Fibroblast of villous mesenchyme (primary cell): Measurements from ENCODE around the gene CYSTM1. TPM values are rescaled to one million over a fixed set of nuclear protein-coding genes. Genes with fewer than 3 reads are reported as not detected.

Experiments
- DNase-seq: peaks from one replicate; pipeline ENCODE4 v3.0.0-alpha.2; 2010; ENCODE audit warnings: low read depth
- H3K4me3 ChIP-seq: 2 replicates; pipeline ENCODE4 v1.5.1; 2011; ENCODE audit warnings: low read depth, mild to moderate bottlenecking, low read length
- total RNA-seq: library from RNA; depleted of rRNA; stranded (reverse); fragments of >200 nt; gene quantifications from 2 replicates; pipeline ENCODE4 v1.2.3, GENCODE V29; 2012
- TF ChIP-seq, protein P1 (sequence below): IDR thresholded peaks from 2 replicates; pipeline ENCODE4 v1.5.1; 2012; ENCODE audit warnings: low read depth, mild to moderate bottlenecking, low read length; ENCODE audit not compliant: insufficient read depth

CYSTM1 gene
- total RNA-seq, 1 donor: 9.5 TPM

DNA sequence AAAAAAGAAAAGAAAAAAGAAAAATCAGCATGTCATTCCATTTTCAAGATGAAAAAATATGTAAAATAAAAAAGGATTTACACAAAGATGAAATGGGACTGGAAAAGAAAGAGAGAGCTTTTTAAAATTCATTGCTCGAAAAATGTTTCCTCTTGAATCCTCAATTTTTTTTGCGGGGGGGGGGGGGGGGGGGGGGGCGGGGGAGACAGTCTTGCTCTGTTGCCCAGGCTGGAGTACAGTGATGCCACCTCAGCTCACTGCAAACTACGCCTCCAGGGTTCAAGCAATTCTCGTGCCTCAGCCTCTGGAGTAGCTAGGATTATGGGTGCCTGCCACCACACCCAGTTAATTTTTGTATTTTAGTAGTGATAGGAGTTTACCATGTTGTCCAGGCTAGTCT is 111.4 kb downstream of the CYSTM1 start:
- no peak for DNase-seq
- TF ChIP-seq, protein P1, sequence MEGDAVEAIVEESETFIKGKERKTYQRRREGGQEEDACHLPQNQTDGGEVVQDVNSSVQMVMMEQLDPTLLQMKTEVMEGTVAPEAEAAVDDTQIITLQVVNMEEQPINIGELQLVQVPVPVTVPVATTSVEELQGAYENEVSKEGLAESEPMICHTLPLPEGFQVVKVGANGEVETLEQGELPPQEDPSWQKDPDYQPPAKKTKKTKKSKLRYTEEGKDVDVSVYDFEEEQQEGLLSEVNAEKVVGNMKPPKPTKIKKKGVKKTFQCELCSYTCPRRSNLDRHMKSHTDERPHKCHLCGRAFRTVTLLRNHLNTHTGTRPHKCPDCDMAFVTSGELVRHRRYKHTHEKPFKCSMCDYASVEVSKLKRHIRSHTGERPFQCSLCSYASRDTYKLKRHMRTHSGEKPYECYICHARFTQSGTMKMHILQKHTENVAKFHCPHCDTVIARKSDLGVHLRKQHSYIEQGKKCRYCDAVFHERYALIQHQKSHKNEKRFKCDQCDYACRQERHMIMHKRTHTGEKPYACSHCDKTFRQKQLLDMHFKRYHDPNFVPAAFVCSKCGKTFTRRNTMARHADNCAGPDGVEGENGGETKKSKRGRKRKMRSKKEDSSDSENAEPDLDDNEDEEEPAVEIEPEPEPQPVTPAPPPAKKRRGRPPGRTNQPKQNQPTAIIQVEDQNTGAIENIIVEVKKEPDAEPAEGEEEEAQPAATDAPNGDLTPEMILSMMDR: no peak
- H3K4me3 ChIP-seq: no peak overlapping the region

DNA sequence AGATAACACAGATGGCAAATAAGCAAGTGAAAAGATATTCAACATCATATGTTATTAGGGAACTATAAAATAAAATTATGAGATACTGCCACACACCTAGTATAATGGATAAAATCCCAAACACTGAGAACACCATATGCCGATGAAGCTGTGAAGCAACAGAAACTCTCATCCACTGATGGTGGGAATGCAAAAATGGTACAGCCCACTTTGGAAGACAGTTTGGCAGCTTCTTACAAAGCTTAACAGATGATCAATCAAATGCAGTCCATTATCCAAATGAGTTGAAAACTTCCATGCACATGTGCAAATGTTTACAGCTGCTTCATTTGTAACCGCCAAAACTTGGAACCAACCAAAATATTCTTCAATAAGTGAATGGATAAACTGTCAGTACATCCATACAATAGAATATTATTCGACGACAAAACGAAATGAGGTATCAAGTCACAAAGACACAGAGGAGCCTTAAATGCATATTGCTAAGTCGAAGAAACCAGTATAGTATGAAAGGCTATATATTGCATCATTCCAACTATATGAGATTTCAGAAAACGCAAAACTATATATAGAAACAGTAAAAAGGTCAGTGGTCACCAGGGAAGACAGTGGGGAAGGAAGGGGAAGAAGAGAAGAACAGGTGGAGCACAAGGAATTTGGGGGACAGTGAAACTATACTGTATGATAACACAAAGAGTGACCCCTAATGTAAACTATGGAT is 113.0 kb downstream of the CYSTM1 start:
- H3K4me3 ChIP-seq: no peak overlapping the region
- DNase-seq: no peak

DNA sequence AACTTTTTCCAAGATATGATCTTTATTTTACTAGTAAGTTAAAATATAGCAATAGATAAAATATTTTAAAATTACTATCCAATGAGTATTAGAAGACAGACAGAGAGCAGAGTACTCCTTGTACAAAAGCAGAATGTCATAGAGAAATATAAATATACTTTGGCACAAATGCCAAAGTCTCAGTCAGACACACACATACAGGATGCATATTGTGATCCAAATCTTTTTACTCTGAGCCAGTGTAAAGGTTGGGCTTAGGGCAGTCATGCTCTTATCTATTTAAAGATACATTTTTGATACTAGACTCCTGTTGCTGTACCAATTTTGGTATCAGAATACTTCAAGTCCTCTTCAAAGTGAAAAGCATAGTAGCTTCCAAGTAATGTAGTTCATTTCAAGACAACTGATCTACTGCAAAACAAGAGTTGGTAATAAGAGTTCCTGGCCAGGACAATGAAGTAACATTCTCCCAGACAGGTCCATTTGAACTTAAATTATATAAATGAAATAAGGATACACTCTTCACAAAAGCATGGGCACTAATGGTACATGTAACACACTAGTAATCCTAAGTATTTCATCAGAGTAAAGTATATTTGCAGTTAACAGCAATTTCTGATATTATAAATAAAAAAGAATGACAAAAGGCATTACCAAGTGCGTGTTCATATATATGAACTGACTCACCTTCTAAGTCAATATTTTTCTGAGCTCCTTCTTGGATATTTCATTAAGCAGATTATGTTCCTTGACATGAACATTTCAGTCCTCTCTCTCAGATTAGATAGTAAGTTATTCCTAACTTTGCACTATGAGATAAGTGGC is 117.4 kb downstream of the CYSTM1 start:
- TF ChIP-seq, protein P1: no peak
- no peak for DNase-seq

More for the DNA sequence above, 113.0 kb downstream of the CYSTM1 start:
- TF ChIP-seq, protein P1: no peak

More for the DNA sequence above, 117.4 kb downstream of the CYSTM1 start:
- no peak overlapping the region for H3K4me3 ChIP-seq

Other genes with a start within 250 kb of the CYSTM1 start
- gene NRG2, start 131.9 kb upstream of the CYSTM1 start, total RNA-seq: under 0.01 and 0.64 TPM in 2 replicates
- 20.0 and 26.3 TPM in 2 replicates for gene PURA, start 61.1 kb upstream of the CYSTM1 start, total RNA-seq
- gene IGIP, start 49.3 kb upstream of the CYSTM1 start, total RNA-seq: 6.4 and 7.8 TPM in 2 replicates
- 69.1 and 91.5 TPM in 2 replicates for gene PFDN1, start 127.9 kb downstream of the CYSTM1 start, total RNA-seq
- 7.4 and 9.5 TPM in 2 replicates for gene HBEGF, start 171.4 kb downstream of the CYSTM1 start, total RNA-seq
- not detected in 2 replicates for gene SLC4A9, start 185.0 kb downstream of the CYSTM1 start, total RNA-seq
- 64.8 and 66.0 TPM in 2 replicates for gene ANKHD1, start 226.6 kb downstream of the CYSTM1 start, total RNA-seq